NT2/D1 (cell line): ENCODE measurements around the gene LGI2.

Source experiments
- SUZ12 ChIP-seq: IDR thresholded peaks from 2 replicates; pipeline ENCODE4 v1.6.1; 2011; ENCODE audit not compliant: insufficient read length, insufficient read depth; ENCODE audit errors: extremely low read depth
- YY1 ChIP-seq: IDR thresholded peaks from 2 replicates; pipeline ENCODE4 v1.6.1; 2011; ENCODE audit not compliant: insufficient read length, insufficient read depth
- ZNF274 ChIP-seq: IDR thresholded peaks from 2 replicates; pipeline ENCODE4 v1.6.1; 2011; ENCODE audit warnings: mild to moderate bottlenecking, low read depth, low read length

DNA sequence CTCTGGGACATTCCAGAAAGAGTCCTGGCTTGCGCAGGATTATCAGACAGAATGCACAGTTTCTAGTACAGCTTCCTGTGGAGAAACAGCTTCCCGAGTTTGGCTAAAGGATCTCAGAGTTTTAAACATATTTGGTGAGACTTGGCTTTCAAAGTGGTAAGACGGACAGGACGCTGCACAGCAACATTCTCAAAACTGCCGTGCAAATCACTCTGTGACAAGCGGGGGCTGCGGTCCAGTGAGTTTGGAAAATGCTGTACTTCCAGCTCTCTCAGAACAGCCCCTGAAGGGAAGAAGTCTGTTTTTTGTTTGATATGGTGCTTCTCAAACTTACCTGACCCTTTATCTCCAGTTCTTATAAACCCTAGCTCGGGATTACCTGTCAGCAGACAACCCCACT lies 18.1 kb downstream of the LGI2 start:
- TF ChIP-seq SUZ12 (no peak), YY1 (no peak), ZNF274 (no peak)
